HL-60 (cell line): ENCODE results near the gene NMNAT1.

ENCODE experiments used
- DNase-seq, 2 experiments: peaks; one replicate each; pipeline ENCODE4 v3.0.0-alpha.2; 2010 to 2020; ENCODE audit warnings: low read depth in 1 of 2, low spot score in 1 of 2
- H3K27ac ChIP-seq: fragments of 250-450 bp; sonication (Bioruptor Pico); replicated peaks from 2 replicates; pipeline ENCODE4 v1.5.1; 2020; ENCODE audit warnings: mild to moderate bottlenecking, moderate library complexity
- H3K27me3 ChIP-seq: fragments of 250-450 bp; sonication (Bioruptor Pico); 2 replicates; pipeline ENCODE4 v1.5.1; 2021; ENCODE audit warnings: mild to moderate bottlenecking, moderate library complexity; ENCODE audit not compliant: insufficient read depth, poor library complexity, severe bottlenecking
- H3K4me3 ChIP-seq: replicated peaks from 2 replicates; pipeline ENCODE4 v1.5.1; 2011; ENCODE audit warnings: mild to moderate bottlenecking, control low read depth, low read length; ENCODE audit not compliant: insufficient read depth
- GABPA ChIP-seq: IDR thresholded peaks from 2 replicates; pipeline ENCODE4 v1.6.1; 2012; ENCODE audit warnings: low read depth
- POLR2AphosphoS5 ChIP-seq: IDR thresholded peaks from 2 replicates; pipeline ENCODE4 v1.6.1; 2012; ENCODE audit warnings: low read depth
- SPI1 ChIP-seq: IDR thresholded peaks from 2 replicates; pipeline ENCODE4 v1.6.1; 2012; ENCODE audit warnings: low read depth, mild to moderate bottlenecking, borderline replicate concordance
- TF ChIP-seq, protein P1 (sequence below): IDR thresholded peaks from one replicate; pipeline ENCODE4 v1.5.1; 2011; ENCODE audit warnings: low read length, control low read depth, inconsistent platforms; ENCODE audit not compliant: insufficient read depth
- TF ChIP-seq, protein P2 (sequence below): IDR thresholded peaks from 2 replicates; pipeline ENCODE4 v1.6.1; 2012; ENCODE audit warnings: low read depth; ENCODE audit not compliant: insufficient replicate concordance

Gene NMNAT1

GRCh38 chr1:9984253-9984652 lies 41.0 kb downstream of the NMNAT1 start:
- H3K4me3 ChIP-seq: no peak overlapping the region
- DNase-seq: no peak

DNA sequence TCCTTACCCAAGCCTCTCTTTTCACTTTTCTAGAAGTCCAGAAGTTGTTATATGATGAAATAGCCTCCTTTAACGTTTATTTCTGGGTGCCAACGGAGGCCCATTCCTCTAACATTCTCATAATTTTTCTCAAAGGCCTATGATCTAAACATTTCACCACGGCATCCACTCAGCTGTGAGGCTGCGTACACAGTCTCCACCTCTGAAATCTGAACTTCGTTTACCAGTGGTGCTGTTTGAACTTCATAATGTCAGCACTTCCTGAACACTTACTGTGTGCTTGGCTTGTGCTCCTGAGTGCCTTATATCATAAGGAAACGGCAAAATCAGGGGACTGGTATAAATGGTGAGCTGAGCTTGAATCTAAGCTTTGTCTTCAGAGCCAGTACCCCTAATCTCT lies 41.7 kb downstream of the NMNAT1 start:
- no peak for TF ChIP-seq POLR2AphosphoS5
- no peak for TF ChIP-seq GABPA
- no peak for TF ChIP-seq SPI1
- TF ChIP-seq, protein P1, sequence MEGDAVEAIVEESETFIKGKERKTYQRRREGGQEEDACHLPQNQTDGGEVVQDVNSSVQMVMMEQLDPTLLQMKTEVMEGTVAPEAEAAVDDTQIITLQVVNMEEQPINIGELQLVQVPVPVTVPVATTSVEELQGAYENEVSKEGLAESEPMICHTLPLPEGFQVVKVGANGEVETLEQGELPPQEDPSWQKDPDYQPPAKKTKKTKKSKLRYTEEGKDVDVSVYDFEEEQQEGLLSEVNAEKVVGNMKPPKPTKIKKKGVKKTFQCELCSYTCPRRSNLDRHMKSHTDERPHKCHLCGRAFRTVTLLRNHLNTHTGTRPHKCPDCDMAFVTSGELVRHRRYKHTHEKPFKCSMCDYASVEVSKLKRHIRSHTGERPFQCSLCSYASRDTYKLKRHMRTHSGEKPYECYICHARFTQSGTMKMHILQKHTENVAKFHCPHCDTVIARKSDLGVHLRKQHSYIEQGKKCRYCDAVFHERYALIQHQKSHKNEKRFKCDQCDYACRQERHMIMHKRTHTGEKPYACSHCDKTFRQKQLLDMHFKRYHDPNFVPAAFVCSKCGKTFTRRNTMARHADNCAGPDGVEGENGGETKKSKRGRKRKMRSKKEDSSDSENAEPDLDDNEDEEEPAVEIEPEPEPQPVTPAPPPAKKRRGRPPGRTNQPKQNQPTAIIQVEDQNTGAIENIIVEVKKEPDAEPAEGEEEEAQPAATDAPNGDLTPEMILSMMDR: no peak
- TF ChIP-seq, protein P2, sequence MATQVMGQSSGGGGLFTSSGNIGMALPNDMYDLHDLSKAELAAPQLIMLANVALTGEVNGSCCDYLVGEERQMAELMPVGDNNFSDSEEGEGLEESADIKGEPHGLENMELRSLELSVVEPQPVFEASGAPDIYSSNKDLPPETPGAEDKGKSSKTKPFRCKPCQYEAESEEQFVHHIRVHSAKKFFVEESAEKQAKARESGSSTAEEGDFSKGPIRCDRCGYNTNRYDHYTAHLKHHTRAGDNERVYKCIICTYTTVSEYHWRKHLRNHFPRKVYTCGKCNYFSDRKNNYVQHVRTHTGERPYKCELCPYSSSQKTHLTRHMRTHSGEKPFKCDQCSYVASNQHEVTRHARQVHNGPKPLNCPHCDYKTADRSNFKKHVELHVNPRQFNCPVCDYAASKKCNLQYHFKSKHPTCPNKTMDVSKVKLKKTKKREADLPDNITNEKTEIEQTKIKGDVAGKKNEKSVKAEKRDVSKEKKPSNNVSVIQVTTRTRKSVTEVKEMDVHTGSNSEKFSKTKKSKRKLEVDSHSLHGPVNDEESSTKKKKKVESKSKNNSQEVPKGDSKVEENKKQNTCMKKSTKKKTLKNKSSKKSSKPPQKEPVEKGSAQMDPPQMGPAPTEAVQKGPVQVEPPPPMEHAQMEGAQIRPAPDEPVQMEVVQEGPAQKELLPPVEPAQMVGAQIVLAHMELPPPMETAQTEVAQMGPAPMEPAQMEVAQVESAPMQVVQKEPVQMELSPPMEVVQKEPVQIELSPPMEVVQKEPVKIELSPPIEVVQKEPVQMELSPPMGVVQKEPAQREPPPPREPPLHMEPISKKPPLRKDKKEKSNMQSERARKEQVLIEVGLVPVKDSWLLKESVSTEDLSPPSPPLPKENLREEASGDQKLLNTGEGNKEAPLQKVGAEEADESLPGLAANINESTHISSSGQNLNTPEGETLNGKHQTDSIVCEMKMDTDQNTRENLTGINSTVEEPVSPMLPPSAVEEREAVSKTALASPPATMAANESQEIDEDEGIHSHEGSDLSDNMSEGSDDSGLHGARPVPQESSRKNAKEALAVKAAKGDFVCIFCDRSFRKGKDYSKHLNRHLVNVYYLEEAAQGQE: no peak
- Histone ChIP-seq H3K27me3 (no peaks in the 10 kb centered on the region), H3K4me3 (no peak overlapping the region), H3K27ac (no peak overlapping the region)
- no peak for DNase-seq

More at GRCh38 chr1:9984253-9984652, 41.0 kb downstream of the NMNAT1 start:
- H3K27me3 ChIP-seq: no peaks in the 10 kb centered on the region
- TF ChIP-seq SPI1 (no peak), POLR2AphosphoS5 (no peak)
- TF ChIP-seq, protein P1: no peak
- H3K27ac ChIP-seq: no peak overlapping the region

DNA sequence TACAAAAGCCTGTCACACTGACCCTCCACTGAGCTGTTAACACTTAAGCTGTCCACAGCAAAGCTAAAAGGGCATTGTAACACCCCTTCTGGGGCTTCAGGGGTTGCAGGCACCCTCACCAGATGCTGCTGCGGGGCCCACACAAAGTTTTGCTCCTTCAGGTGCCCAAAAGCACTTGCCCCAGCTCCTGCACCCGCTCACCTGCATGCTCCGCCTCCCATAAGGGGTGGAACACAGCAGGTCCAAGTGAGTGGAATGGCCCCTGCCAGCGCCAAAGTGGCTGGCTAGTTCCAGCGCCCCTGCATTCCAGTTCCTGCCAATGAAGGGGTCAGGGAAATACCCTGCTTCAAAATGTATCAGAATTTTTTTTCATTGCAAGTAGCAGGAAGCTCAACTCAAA lies 46.5 kb downstream of the NMNAT1 start:
- Histone ChIP-seq H3K4me3 (no peak overlapping the region), H3K27me3 (no peaks in the 10 kb centered on the region), H3K27ac (no peak overlapping the region)
- DNase-seq: no peak
- TF ChIP-seq POLR2AphosphoS5 (no peak), GABPA (no peak), SPI1 (no peak)
- TF ChIP-seq, protein P2: no peak
- TF ChIP-seq, protein P1: no peak

GRCh38 chr1:9990944-9991343 lies 47.7 kb downstream of the NMNAT1 start:
- Histone ChIP-seq H3K27me3 (no peaks in the 10 kb centered on the region), H3K27ac (peak overlapping the region; percentile 46), H3K4me3 (no peak overlapping the region)
- TF ChIP-seq, protein P2: no peak
- TF ChIP-seq SPI1 (no peak), GABPA (no peak), POLR2AphosphoS5 (no peak)
- TF ChIP-seq, protein P1: no peak
- DNase-seq: peak; percentile 21 to 70
